ENCODE results near the gene MRPL22.
"Not testable (repeated sequence)": the region's sequence is repeated elsewhere in the genome, so short reads cannot be mapped to it uniquely, and the experiment has no call there.

The MRPL22 gene

DNA sequence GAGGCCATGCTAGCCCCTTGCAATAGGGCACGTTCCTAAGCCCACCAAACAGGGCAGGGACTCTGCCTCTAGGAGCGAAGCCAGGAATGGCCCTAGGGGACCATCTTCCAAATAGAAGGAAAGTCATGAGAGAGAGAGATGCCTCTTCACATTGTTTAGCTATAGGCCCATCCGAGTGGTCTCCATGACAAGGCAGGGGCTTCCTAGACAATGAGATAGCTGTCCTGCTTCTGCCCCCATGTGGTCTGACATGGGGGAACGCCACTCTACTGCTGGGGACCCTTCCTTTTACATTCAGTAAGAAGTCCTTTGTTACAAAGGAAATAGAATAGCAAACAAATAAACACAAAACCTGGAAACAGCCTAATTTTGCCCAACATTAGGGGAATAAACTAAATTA lies 54.8 kb downstream of the MRPL22 start:
- no peaks in the 10 kb centered on the region for H3K9me3 ChIP-seq (ENCODE audit: control insufficient read depth, insufficient read depth, low read depth, low read length)
- H3K4me3 ChIP-seq (ENCODE audit: low read depth, low read length) = no peak overlapping the region
- no peak overlapping the region for H3K9ac ChIP-seq (ENCODE audit: low read length)
- no peaks in the 10 kb centered on the region for H3K4me1 ChIP-seq (ENCODE audit: control insufficient read depth, insufficient read depth, low read length)
- H3K27ac ChIP-seq (ENCODE audit: low read depth, low read length) = no peak overlapping the region
- no peaks in the 10 kb centered on the region for H3K36me3 ChIP-seq (ENCODE audit: control insufficient read depth, insufficient read depth, low read length)
- no peaks in the 10 kb centered on the region for H3K27me3 ChIP-seq (ENCODE audit: control insufficient read depth, insufficient read depth, low read length)

DNA sequence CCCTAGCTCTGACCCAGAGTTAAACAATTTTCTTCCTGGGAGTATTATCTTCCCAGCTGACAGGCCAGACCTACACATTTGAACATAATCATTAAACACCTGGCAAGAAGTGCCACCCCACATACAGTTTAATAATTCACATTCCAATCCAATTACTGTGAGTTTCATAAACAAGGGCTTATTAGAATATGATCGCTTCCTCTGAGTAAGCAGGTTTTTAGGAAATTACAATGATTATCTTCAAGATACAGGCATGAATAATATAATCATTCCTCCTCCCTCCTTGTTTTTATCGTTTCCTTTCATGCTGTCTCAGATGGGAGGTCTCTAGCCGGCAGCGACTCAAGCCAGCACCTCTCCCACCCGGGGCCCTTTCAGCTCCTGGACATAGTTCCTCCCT lies 56.9 kb downstream of the MRPL22 start:
- H3K27ac ChIP-seq (ENCODE audit: low read depth, low read length) = no peak overlapping the region
- no peak overlapping the region for H3K4me3 ChIP-seq (ENCODE audit: low read depth, low read length)
- no peaks in the 10 kb centered on the region for H3K4me1 ChIP-seq (ENCODE audit: control insufficient read depth, insufficient read depth, low read length)
- no peak overlapping the region for H3K9ac ChIP-seq (ENCODE audit: low read length)
- H3K36me3 ChIP-seq (ENCODE audit: control insufficient read depth, insufficient read depth, low read length) = no peaks in the 10 kb centered on the region
- no peaks in the 10 kb centered on the region for H3K9me3 ChIP-seq (ENCODE audit: control insufficient read depth, insufficient read depth, low read depth, low read length)
- no peaks in the 10 kb centered on the region for H3K27me3 ChIP-seq (ENCODE audit: control insufficient read depth, insufficient read depth, low read length)

DNA sequence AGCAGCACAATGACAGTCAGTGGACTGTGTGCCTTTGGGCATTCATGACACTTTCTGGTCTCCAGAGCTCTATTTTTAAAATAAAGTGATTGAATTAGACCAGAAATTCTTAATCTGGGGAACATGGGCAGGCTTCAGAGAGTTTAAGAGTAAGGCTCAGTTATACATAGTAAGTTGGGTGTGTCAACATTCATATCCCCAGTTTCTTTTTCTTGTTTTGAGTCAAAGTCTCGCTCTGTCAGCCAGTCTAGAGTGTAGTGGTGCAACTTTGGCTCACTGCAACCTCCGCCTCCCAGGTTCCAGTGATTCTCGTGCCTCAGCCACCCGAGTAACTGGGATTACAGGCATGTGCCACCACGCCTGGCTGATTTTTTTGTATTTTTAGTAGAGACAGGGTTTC lies 59.0 kb downstream of the MRPL22 start:
- no peak overlapping the region for H3K27ac ChIP-seq (ENCODE audit: low read depth, low read length)
- no peaks in the 10 kb centered on the region for H3K9me3 ChIP-seq (ENCODE audit: control insufficient read depth, insufficient read depth, low read depth, low read length)
- no peaks in the 10 kb centered on the region for H3K36me3 ChIP-seq (ENCODE audit: control insufficient read depth, insufficient read depth, low read length)
- H3K9ac ChIP-seq (ENCODE audit: low read length) = no peak overlapping the region
- H3K4me1 ChIP-seq (ENCODE audit: control insufficient read depth, insufficient read depth, low read length) = no peaks in the 10 kb centered on the region
- no peaks in the 10 kb centered on the region for H3K27me3 ChIP-seq (ENCODE audit: control insufficient read depth, insufficient read depth, low read length)
- H3K4me3 ChIP-seq (ENCODE audit: low read depth, low read length) = no peak overlapping the region

DNA sequence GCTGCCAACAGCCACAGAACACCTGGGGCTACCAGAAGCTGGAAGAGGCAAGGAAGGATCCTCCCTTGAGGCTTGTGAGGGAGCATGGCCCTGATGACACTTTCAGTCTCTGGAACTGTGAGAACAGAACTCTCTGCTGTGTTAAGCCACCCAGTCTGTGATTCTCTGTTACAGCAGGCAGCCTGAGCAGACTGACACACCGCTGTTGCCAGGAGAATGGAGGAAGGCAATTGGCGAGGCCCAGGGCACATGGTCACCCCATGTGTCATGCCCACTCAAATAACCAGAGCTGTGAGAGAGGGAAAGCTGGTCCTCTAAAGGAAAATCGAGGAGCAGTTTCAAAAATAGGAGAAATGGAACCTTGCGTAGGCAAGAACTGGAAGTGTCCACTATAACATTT lies 60.6 kb downstream of the MRPL22 start:
- Histone ChIP-seq H3K27me3 (ENCODE audit: control insufficient read depth, insufficient read depth, low read length) (no peaks in the 10 kb centered on the region), H3K4me1 (ENCODE audit: control insufficient read depth, insufficient read depth, low read length) (no peaks in the 10 kb centered on the region), H3K36me3 (ENCODE audit: control insufficient read depth, insufficient read depth, low read length) (no peaks in the 10 kb centered on the region), H3K9me3 (ENCODE audit: control insufficient read depth, insufficient read depth, low read depth, low read length) (no peaks in the 10 kb centered on the region), H3K27ac (ENCODE audit: low read depth, low read length) (no peak overlapping the region), H3K4me3 (ENCODE audit: low read depth, low read length) (no peak overlapping the region), H3K9ac (ENCODE audit: low read length) (no peak overlapping the region)

DNA sequence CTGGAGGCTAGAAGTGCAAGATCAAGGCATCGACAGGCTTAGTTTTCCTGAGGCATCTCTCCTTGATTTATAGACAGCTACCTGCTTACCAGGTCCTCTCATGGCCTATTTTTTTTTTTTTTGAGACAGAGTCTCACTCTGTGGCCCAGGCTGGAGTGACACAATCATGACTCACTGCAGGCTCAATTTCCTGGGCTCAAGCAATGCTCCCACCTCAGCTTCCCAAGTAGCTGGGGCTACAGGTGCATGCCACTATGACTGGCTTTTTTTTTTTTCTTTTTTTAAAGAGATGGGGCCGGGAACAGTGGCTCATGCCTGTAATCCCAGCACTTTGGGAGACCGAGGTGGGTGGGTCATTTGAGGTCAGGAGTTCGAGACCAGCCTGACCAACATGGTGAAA lies 61.8 kb downstream of the MRPL22 start:
- not testable (repeated sequence) for H3K4me1 ChIP-seq (ENCODE audit: control insufficient read depth, insufficient read depth, low read length); H3K9me3 ChIP-seq (ENCODE audit: control insufficient read depth, insufficient read depth, low read depth, low read length); H3K36me3 ChIP-seq (ENCODE audit: control insufficient read depth, insufficient read depth, low read length)

DNA sequence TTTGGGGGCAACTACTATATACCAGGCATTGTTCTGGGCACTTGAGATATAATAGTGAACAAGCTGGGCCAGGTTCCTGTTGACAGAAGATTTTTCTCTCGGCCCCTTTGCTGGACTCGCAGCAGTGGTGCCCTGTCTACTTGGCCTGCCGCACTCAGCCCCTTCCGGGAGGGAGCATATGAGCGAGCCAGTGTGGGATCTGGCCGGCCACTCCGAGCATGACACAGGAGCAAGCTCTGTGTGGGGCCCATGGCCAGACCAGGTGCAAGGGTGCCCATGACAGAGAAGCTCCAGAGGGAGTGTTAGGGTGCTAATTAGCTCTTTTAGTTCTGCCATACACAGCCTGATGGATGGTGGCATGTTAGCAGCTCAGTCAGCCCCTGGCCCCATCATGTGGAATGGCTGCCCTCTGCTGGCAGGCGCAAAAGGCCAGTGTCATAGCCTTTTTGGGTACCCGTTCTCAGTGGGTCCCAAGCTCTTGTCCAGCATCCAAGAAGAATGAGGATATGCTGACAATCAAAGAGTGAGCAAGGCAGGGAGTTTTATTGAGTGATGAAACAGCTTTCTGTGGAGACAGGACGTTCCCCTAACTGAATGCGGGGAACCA lies 63.4 kb downstream of the MRPL22 start:
- H3K27me3 ChIP-seq (ENCODE audit: control insufficient read depth, insufficient read depth, low read length) = no peaks in the 10 kb centered on the region
- no peaks in the 10 kb centered on the region for H3K4me1 ChIP-seq (ENCODE audit: control insufficient read depth, insufficient read depth, low read length)
- H3K9me3 ChIP-seq (ENCODE audit: control insufficient read depth, insufficient read depth, low read depth, low read length) = no peaks in the 10 kb centered on the region
- no peak overlapping the region for H3K9ac ChIP-seq (ENCODE audit: low read length)
- H3K4me3 ChIP-seq (ENCODE audit: low read depth, low read length) = no peak overlapping the region
- no peaks in the 10 kb centered on the region for H3K36me3 ChIP-seq (ENCODE audit: control insufficient read depth, insufficient read depth, low read length)
- no peak overlapping the region for H3K27ac ChIP-seq (ENCODE audit: low read depth, low read length)

More for the DNA sequence above, 61.8 kb downstream of the MRPL22 start:
- H3K9ac ChIP-seq (ENCODE audit: low read length); H3K27me3 ChIP-seq (ENCODE audit: control insufficient read depth, insufficient read depth, low read length); H3K27ac ChIP-seq (ENCODE audit: low read depth, low read length); H3K4me3 ChIP-seq (ENCODE audit: low read depth, low read length): not testable (repeated sequence)

DNA sequence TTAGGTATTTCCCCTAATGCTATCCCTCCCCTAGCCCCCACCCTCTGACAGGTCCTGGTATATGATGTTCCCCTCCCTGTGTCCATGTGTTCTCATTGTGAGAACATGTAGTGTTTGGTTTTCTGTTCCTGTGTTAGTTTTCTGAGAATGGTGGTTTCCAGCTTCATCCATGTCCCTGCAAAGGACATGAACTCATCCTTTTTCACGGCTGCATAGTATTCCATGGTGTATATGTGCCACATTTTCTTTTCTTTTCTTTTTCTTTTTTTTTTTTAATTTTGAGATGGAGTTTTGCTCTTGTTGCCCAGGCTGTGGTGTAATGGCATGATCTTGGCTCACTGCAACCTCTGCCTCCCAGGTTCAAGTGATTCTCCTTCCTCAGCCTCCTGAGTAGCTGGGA lies 65.4 kb downstream of the MRPL22 start:
- not testable (repeated sequence) for H3K9me3 ChIP-seq (ENCODE audit: control insufficient read depth, insufficient read depth, low read depth, low read length); H3K27me3 ChIP-seq (ENCODE audit: control insufficient read depth, insufficient read depth, low read length); H3K27ac ChIP-seq (ENCODE audit: low read depth, low read length); H3K9ac ChIP-seq (ENCODE audit: low read length); H3K4me1 ChIP-seq (ENCODE audit: control insufficient read depth, insufficient read depth, low read length); H3K4me3 ChIP-seq (ENCODE audit: low read depth, low read length); H3K36me3 ChIP-seq (ENCODE audit: control insufficient read depth, insufficient read depth, low read length)

DNA sequence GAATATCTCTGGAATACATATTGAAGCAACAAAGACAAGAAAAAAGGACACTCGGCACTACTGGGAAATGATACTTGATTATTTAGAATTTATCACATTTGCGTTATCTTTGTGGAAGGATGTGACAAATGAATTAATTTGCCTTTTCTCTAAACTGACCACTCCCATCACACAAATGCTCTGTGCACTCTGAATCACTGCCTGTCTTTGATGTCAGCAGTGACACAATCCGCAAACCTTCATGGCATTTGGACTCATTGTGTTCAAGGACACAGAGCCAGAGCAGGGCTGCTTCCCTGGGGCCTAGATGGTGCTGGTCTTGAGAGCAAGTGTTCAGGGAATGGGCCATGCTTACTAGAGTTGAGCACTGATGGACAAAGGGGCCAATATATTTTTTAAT lies 67.8 kb downstream of the MRPL22 start:
- Histone ChIP-seq H3K9ac (ENCODE audit: low read length) (no peak overlapping the region), H3K4me3 (ENCODE audit: low read depth, low read length) (no peak overlapping the region), H3K9me3 (ENCODE audit: control insufficient read depth, insufficient read depth, low read depth, low read length) (no peaks in the 10 kb centered on the region), H3K27me3 (ENCODE audit: control insufficient read depth, insufficient read depth, low read length) (no peaks in the 10 kb centered on the region), H3K4me1 (ENCODE audit: control insufficient read depth, insufficient read depth, low read length) (no peaks in the 10 kb centered on the region), H3K27ac (ENCODE audit: low read depth, low read length) (no peak overlapping the region), H3K36me3 (ENCODE audit: control insufficient read depth, insufficient read depth, low read length) (no peaks in the 10 kb centered on the region)

DNA sequence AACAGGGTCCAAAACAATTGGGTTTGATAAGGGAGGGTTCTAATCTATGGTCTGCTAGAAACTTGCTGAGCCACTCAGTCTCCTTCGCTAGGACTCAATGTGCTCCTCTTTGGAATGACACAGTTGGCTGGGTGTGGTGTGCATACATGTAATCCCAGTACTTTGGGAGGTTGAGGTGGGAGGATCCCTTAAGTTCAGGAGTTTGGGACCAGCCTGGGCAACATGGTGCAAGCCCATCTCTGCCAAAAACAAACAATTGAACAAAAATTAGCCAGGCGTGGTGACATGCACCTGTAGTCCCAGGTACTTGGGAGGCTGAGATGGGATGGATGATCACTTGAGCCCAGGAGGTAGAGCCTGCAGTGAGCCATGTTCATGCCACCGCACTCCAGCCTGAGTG lies 70.0 kb downstream of the MRPL22 start:
- no peaks in the 10 kb centered on the region for H3K36me3 ChIP-seq (ENCODE audit: control insufficient read depth, insufficient read depth, low read length)
- H3K27ac ChIP-seq (ENCODE audit: low read depth, low read length) = no peak overlapping the region
- no peak overlapping the region for H3K9ac ChIP-seq (ENCODE audit: low read length)

DNA sequence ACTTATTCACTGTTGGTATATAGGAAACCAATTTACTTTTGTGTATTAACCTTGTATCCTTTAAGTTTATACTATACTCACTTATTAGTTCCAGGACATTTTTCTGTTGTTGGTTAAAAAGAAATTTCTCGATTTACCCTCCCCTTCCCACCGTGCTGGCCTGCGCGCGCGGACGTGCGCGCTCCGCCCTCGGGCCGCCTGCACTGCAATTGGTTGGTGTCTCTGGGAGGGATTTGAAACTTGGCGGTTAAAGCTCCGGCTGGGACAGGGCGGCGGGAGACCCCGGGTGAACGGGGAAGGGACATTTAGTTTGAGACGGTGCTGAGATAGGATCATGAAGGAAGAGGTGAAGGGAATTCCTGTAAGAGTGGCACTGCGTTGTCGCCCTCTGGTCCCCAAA lies 72.7 kb downstream of the MRPL22 start, which contains the start of gene KIF4B:
TSS of gene KIF4B (plus strand) at position 230 of the 400 bp plus-strand sequence. CDS start at position 335, 105 bp downstream.
- H3K9ac ChIP-seq (ENCODE audit: low read length) = no peak within 1 kb of the TSS
- H3K27ac ChIP-seq (ENCODE audit: low read depth, low read length) = no peak within 1 kb of the TSS
- no peaks in the 10 kb centered on the region for H3K9me3 ChIP-seq (ENCODE audit: control insufficient read depth, insufficient read depth, low read depth, low read length)
- H3K36me3 ChIP-seq (ENCODE audit: control insufficient read depth, insufficient read depth, low read length) = no peaks in the 10 kb centered on the region
- no peak within 1 kb of the TSS for H3K4me3 ChIP-seq (ENCODE audit: low read depth, low read length)
- H3K4me1 ChIP-seq (ENCODE audit: control insufficient read depth, insufficient read depth, low read length) = no peaks in the 10 kb centered on the region
- H3K27me3 ChIP-seq (ENCODE audit: control insufficient read depth, insufficient read depth, low read length) = no peaks in the 10 kb centered on the region

More for the DNA sequence above, 70.0 kb downstream of the MRPL22 start:
- H3K9me3 ChIP-seq (ENCODE audit: control insufficient read depth, insufficient read depth, low read depth, low read length) = no peaks in the 10 kb centered on the region
- H3K27me3 ChIP-seq (ENCODE audit: control insufficient read depth, insufficient read depth, low read length) = no peaks in the 10 kb centered on the region
- no peak overlapping the region for H3K4me3 ChIP-seq (ENCODE audit: low read depth, low read length)
- no peaks in the 10 kb centered on the region for H3K4me1 ChIP-seq (ENCODE audit: control insufficient read depth, insufficient read depth, low read length)

DNA sequence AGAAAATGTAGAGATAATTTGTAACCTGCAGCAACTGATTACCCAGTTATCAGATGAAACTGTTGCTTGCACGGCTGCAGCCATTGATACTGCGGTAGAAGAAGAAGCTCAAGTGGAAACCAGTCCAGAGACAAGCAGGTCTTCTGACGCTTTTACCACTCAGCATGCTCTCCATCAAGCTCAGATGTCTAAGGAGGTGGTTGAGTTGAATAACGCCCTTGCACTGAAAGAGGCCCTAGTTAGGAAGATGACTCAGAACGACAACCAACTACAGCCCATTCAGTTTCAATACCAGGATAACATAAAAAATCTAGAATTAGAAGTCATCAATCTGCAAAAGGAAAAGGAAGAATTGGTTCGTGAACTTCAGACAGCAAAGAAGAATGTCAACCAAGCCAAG lies 74.4 kb downstream of the MRPL22 start:
- H3K9ac ChIP-seq (ENCODE audit: low read length) = no peak overlapping the region
- peaks cover 4% of the 10 kb centered on the region; the same call in 1 of the 2 replicates for H3K9me3 ChIP-seq (ENCODE audit: control insufficient read depth, insufficient read depth, low read depth, low read length)
- H3K4me3 ChIP-seq (ENCODE audit: low read depth, low read length) = no peak overlapping the region
- H3K4me1 ChIP-seq (ENCODE audit: control insufficient read depth, insufficient read depth, low read length) = no peaks in the 10 kb centered on the region
- no peaks in the 10 kb centered on the region for H3K36me3 ChIP-seq (ENCODE audit: control insufficient read depth, insufficient read depth, low read length)
- no peak overlapping the region for H3K27ac ChIP-seq (ENCODE audit: low read depth, low read length)
- no peaks in the 10 kb centered on the region for H3K27me3 ChIP-seq (ENCODE audit: control insufficient read depth, insufficient read depth, low read length)

DNA sequence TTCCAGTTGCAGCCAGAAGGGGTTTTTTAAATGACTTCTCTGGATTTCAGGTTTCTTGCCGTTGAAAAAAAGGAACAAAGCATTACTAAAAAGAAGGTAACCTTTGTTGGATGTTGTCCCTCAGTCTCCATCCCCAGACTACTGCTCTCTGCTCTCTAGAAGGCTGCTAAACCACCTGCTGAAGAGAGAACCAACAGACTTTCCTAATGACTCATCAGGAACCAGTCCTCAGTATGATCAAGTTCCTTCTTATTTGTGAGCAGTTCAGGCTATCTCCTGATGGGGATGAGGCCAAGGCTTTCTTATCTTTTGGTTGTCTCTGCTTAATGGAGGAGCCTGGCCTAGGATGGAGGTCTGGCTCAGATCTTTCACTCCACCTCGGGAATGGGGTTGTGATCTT lies 76.7 kb downstream of the MRPL22 start:
- Histone ChIP-seq H3K36me3 (ENCODE audit: control insufficient read depth, insufficient read depth, low read length) (no peaks in the 10 kb centered on the region), H3K4me3 (ENCODE audit: low read depth, low read length) (no peak overlapping the region), H3K4me1 (ENCODE audit: control insufficient read depth, insufficient read depth, low read length) (no peaks in the 10 kb centered on the region), H3K27me3 (ENCODE audit: control insufficient read depth, insufficient read depth, low read length) (no peaks in the 10 kb centered on the region), H3K9me3 (ENCODE audit: control insufficient read depth, insufficient read depth, low read depth, low read length) (peaks cover 4% of the 10 kb centered on the region; the same call in 1 of the 2 replicates), H3K27ac (ENCODE audit: low read depth, low read length) (no peak overlapping the region), H3K9ac (ENCODE audit: low read length) (no peak overlapping the region)

Data from HUES6 (cell line).